HFF-Myc (cell line): ENCODE data around the gene CCDC107.

ENCODE experiments used
- DNase-seq: peaks from one replicate; pipeline ENCODE4 v3.0.0-alpha.2; 2011; ENCODE audit warnings: low read depth; ENCODE audit errors: extremely low read depth
- H3K4me3 ChIP-seq: replicated peaks from 2 replicates; pipeline ENCODE4 v1.5.1; 2011; ENCODE audit warnings: low read depth, mild to moderate bottlenecking, control low read depth, low read length
- CTCF ChIP-seq: IDR thresholded peaks from 2 replicates; pipeline ENCODE4 v1.5.1; 2012; ENCODE audit warnings: mild to moderate bottlenecking, low read depth, low read length, control low read depth; ENCODE audit errors: missing control alignments

The CCDC107 gene

GRCh38 chr9:35615981-35616680, 42.0 kb upstream of the CCDC107 start:
- no peak for TF ChIP-seq CTCF
- no peak overlapping the region for H3K4me3 ChIP-seq

GRCh38 chr9:35616681-35617459, 41.2 kb upstream of the CCDC107 start:
- DNase-seq: no peak
- TF ChIP-seq CTCF: no peak
- H3K4me3 ChIP-seq: peak overlapping the region; percentile 13

More at GRCh38 chr9:35615981-35616680, 42.0 kb upstream of the CCDC107 start:
- no peak for DNase-seq

GRCh38 chr9:35617548-35617947, 40.5 kb upstream of the CCDC107 start:
- no peak for TF ChIP-seq CTCF
- no peak for DNase-seq
- no peak overlapping the region for H3K4me3 ChIP-seq

- DNase-seq: no peak
- H3K4me3 ChIP-seq: peak within 1 kb of the TSS; percentile 13; the same call in 1 of the 2 replicates
- no peak for TF ChIP-seq CTCF
Observed at GRCh38 chr9:35618325-35618727, 39.8 kb upstream of the CCDC107 start, which contains the start of gene CD72. TSS of gene CD72 (minus strand) at chr9:35618413. CDS start at chr9:35618303, 110 bp downstream.

GRCh38 chr9:35618854-35619799, 39.0 kb upstream of the CCDC107 start:
- TF ChIP-seq CTCF: no peak
- no peak overlapping the region for H3K4me3 ChIP-seq
- DNase-seq: no peak

- no peak overlapping the region for H3K4me3 ChIP-seq
- no peak for TF ChIP-seq CTCF
- no peak for DNase-seq
Observed at GRCh38 chr9:35619800-35620158, 38.3 kb upstream of the CCDC107 start.
